Neural cell (in vitro differentiated cells): ENCODE measurements around the gene PTGIR. TPM values are rescaled to one million over a fixed set of nuclear protein-coding genes. Genes with fewer than 3 reads are reported as not detected.

Experiments
- H2AFZ ChIP-seq: fragments of 200-600, 300-800 bp; sonication (generic), shearing (Covaris generic); 2 replicates; pipeline ENCODE4 v1.6.0; 2014; ENCODE audit warnings: low read depth, mild to moderate bottlenecking, antibody characterized with exemption, low read length, moderate library complexity
- H3F3A ChIP-seq: fragments of 200-600 bp; shearing (Covaris generic); 2 replicates; pipeline ENCODE4 v1.6.1; 2016; ENCODE audit warnings: mild to moderate bottlenecking, moderate library complexity, mixed read lengths, antibody characterized with exemption, low read length; ENCODE audit not compliant: insufficient read depth, poor library complexity, severe bottlenecking
- H3K27ac ChIP-seq: fragments of 200-600, 300-800 bp; sonication (generic), shearing (Covaris generic); 2 replicates; pipeline ENCODE4 v1.5.1; 2014; ENCODE audit warnings: mild to moderate bottlenecking, low read length, moderate library complexity
- H3K27me3 ChIP-seq: fragments of 300-800, 200-600 bp; sonication (generic), shearing (Covaris generic); 2 replicates; pipeline ENCODE4 v1.6.0; 2014; ENCODE audit warnings: mild to moderate bottlenecking, low read depth, low read length, moderate library complexity; ENCODE audit not compliant: insufficient read depth
- H3K36me3 ChIP-seq: fragments of 300-800, 200-600 bp; sonication (generic), shearing (Covaris generic); 2 replicates; pipeline ENCODE4 v1.5.1; 2014; ENCODE audit warnings: mild to moderate bottlenecking, antibody characterized with exemption, low read length, moderate library complexity; ENCODE audit not compliant: insufficient read depth
- H3K4me2 ChIP-seq: fragments of 300-800, 200-600 bp; sonication (generic), shearing (Covaris generic); 2 replicates; pipeline ENCODE4 v1.6.0; 2014; ENCODE audit warnings: mild to moderate bottlenecking, low read length
- H3K4me3 ChIP-seq: fragments of 300-800, 200-600 bp; sonication (generic), shearing (Covaris generic); 2 replicates; pipeline ENCODE4 v1.5.1; 2014; ENCODE audit warnings: mild to moderate bottlenecking, low read length, moderate library complexity
- H3K79me2 ChIP-seq: fragments of 200-600 bp; shearing (Covaris generic); replicated peaks from 2 replicates; pipeline ENCODE4 v1.6.0; 2014; ENCODE audit warnings: mild to moderate bottlenecking, low read length, moderate library complexity; ENCODE audit not compliant: insufficient read depth
- H3K9ac ChIP-seq: fragments of 300-800, 200-600 bp; sonication (generic), shearing (Covaris generic); 2 replicates; pipeline ENCODE4 v1.6.1; 2016; ENCODE audit warnings: mild to moderate bottlenecking, low read length, mixed read lengths
- H3K9me2 ChIP-seq: fragments of 200-600 bp; shearing (Covaris generic); 2 replicates; pipeline ENCODE4 v1.6.1; 2016; ENCODE audit warnings: mild to moderate bottlenecking, low read length, mixed read lengths; ENCODE audit not compliant: insufficient read depth
- H3K9me3 ChIP-seq: fragments of 200-600, 300-800 bp; sonication (generic), shearing (Covaris generic); 2 replicates; pipeline ENCODE4 v1.6.1; 2016; ENCODE audit warnings: mild to moderate bottlenecking, mixed run types, low read length, moderate library complexity, mixed read lengths
- H4K20me1 ChIP-seq: fragments of 200-600 bp; shearing (Covaris generic); 2 replicates; pipeline ENCODE4 v1.6.1; 2016; ENCODE audit warnings: mild to moderate bottlenecking, mixed run types; ENCODE audit not compliant: insufficient read depth
- CTCF ChIP-seq: fragments of 450-650 bp; IDR thresholded peaks from 2 replicates; pipeline ENCODE4 v1.5.1; 2014; ENCODE audit warnings: antibody characterized with exemption, mild to moderate bottlenecking, moderate library complexity; ENCODE audit not compliant: poor library complexity, severe bottlenecking
- EP300 ChIP-seq: fragments of 450-650 bp; conservative IDR thresholded peaks from 2 replicates; pipeline ENCODE4 v1.6.1; 2014; ENCODE audit warnings: antibody characterized with exemption, mild to moderate bottlenecking, moderate library complexity; ENCODE audit not compliant: poor library complexity, severe bottlenecking
- EZH2 ChIP-seq: fragments of 200-600, 300-800 bp; shearing (Covaris generic), sonication (generic); IDR thresholded peaks from 2 replicates; pipeline ENCODE4 v1.6.1; 2014; ENCODE audit warnings: antibody characterized with exemption, low read length, borderline replicate concordance, mild to moderate bottlenecking; ENCODE audit not compliant: insufficient read depth, poor library complexity, severe bottlenecking
- MXI1 ChIP-seq: fragments of 450-650 bp; conservative IDR thresholded peaks from 2 replicates; pipeline ENCODE4 v1.6.1; 2014; ENCODE audit warnings: antibody characterized with exemption, mild to moderate bottlenecking; ENCODE audit not compliant: poor library complexity, severe bottlenecking
- POLR2AphosphoS5 ChIP-seq: IDR thresholded peaks from 2 replicates; pipeline ENCODE4 v1.6.1; 2012
- RAD21 ChIP-seq: fragments of 450-650 bp; conservative IDR thresholded peaks from 2 replicates; pipeline ENCODE4 v1.6.1; 2014; ENCODE audit warnings: antibody characterized with exemption, mild to moderate bottlenecking, moderate library complexity
- REST ChIP-seq: IDR thresholded peaks from 2 replicates; pipeline ENCODE4 v1.6.1; 2012; ENCODE audit warnings: borderline replicate concordance
- SMC3 ChIP-seq: fragments of 450-650 bp; conservative IDR thresholded peaks from 2 replicates; pipeline ENCODE4 v1.6.1; 2014; ENCODE audit warnings: antibody characterized with exemption, mild to moderate bottlenecking, moderate library complexity; ENCODE audit not compliant: poor library complexity
- TAF1 ChIP-seq: IDR thresholded peaks from 2 replicates; pipeline ENCODE4 v1.6.1; 2012; ENCODE audit warnings: low read depth
- polyA plus RNA-seq: library from polyadenylated mRNA; depleted of rRNA; stranded (reverse); fragments of >200 nt; gene quantifications from 2 replicates; pipeline ENCODE4 v1.2.3, GENCODE V29; 2014

The PTGIR gene
- polyA plus RNA-seq, 1 donor from 2014 or later: not detected

GRCh38 chr19:46656541-46656940 lies 31.7 kb upstream of the PTGIR start:
- Histone ChIP-seq H3K27ac (no peak overlapping the region), H3K4me2 (no peak overlapping the region), H2AFZ (no peak overlapping the region), H3F3A (no peaks in the 10 kb centered on the region), H3K9me3 (no peaks in the 10 kb centered on the region), H3K36me3 (no peaks in the 10 kb centered on the region), H3K79me2 (peaks cover 21% of the 10 kb centered on the region), H4K20me1 (no peaks in the 10 kb centered on the region), H3K27me3 (no peaks in the 10 kb centered on the region), H3K9me2 (no peaks in the 10 kb centered on the region), H3K4me3 (no peak overlapping the region), H3K9ac (no peak overlapping the region)
- TF ChIP-seq RAD21: no peak
- no peak for TF ChIP-seq CTCF
- no peak for TF ChIP-seq TAF1
- TF ChIP-seq POLR2AphosphoS5: no peak
- no peak for TF ChIP-seq SMC3
- TF ChIP-seq MXI1: no peak
- no peak for TF ChIP-seq EP300
- no peak for TF ChIP-seq EZH2
- no peak for TF ChIP-seq REST

- Histone ChIP-seq H3K9ac (no peak overlapping the region), H3K4me2 (no peak overlapping the region), H3K36me3 (no peaks in the 10 kb centered on the region), H3F3A (no peaks in the 10 kb centered on the region), H3K27ac (no peak overlapping the region), H3K9me2 (no peaks in the 10 kb centered on the region), H3K4me3 (no peak overlapping the region), H4K20me1 (no peaks in the 10 kb centered on the region), H3K79me2 (peaks cover 12% of the 10 kb centered on the region), H3K27me3 (peaks cover 8% of the 10 kb centered on the region), H3K9me3 (no peaks in the 10 kb centered on the region), H2AFZ (no peak overlapping the region)
- TF ChIP-seq MXI1 (no peak), TAF1 (no peak), REST (no peak), EZH2 (no peak), EP300 (no peak), SMC3 (no peak), RAD21 (no peak), CTCF (no peak), POLR2AphosphoS5 (no peak)
Observed at GRCh38 chr19:46654621-46655152, 29.8 kb upstream of the PTGIR start.
